Measurements from ENCODE around the gene IFITM5.

GRCh38 chr11:315051-315481 is 15.7 kb upstream of the IFITM5 start:
- TF ChIP-seq FOS (IDR thresholded peaks at IDR 0.05; ENCODE audit: low read depth, low read length) (no peak), CTCF (conservative IDR thresholded peaks at IDR 0.05; ENCODE audit: low read depth, low read length) (no peak), POLR2A (IDR thresholded peaks at IDR 0.05; ENCODE audit: low read depth, low read length) (no peak), CHD1 (IDR thresholded peaks at IDR 0.05; ENCODE audit: low read depth, low read length) (no peak), SMC3 (IDR thresholded peaks at IDR 0.05; ENCODE audit: low read depth, low read length) (no peak), BHLHE40 (IDR thresholded peaks at IDR 0.05; ENCODE audit: low read depth, low read length) (no peak), RAD21 (IDR thresholded peaks at IDR 0.05; ENCODE audit: low read length) (no peak)
